A673 (cell line): ENCODE measurements around the gene CHD5. TPM values are rescaled to one million over a fixed set of nuclear protein-coding genes. Genes with fewer than 3 reads are reported as not detected.

Experiments
- BruUV-seq: library from RNA; stranded (reverse); fragments of 400-500 nt; replicated peaks from 2 replicates; lab custom pipeline; 2021; lab: Mats Ljungman, UMichigan
- CTCF ChIA-PET: fragments of 300-600 bp; sonication (Branson Sonifier 250); formaldehyde crosslinking; loops from one replicate; lab custom pipeline; 2022; ENCODE audit warnings: antibody characterized with exemption; lab: Charles Lee
- POLR2A ChIA-PET: fragments of 300-600 bp; sonication (Branson Sonifier 250); formaldehyde crosslinking; loops from one replicate; lab custom pipeline; 2022; ENCODE audit warnings: antibody characterized with exemption; ENCODE audit not compliant: low non-redundant PET; lab: Charles Lee
- DNase-seq: peaks from one replicate; pipeline ENCODE4 v3.0.0-alpha.2; 2015; ENCODE audit warnings: low spot score
- H3K27ac ChIP-seq: fragments of 200-600 bp; sonication (generic); 2 replicates; pipeline ENCODE4 v1.5.1; 2016; ENCODE audit warnings: mixed run types, low read depth, mild to moderate bottlenecking, mixed read lengths, antibody characterized with exemption, low read length; ENCODE audit not compliant: poor library complexity, severe bottlenecking
- H3K27me3 ChIP-seq: fragments of 200-600 bp; sonication (generic); replicated peaks from 2 replicates; pipeline ENCODE4 v1.6.1; 2017; ENCODE audit warnings: mixed run types, low read depth, mild to moderate bottlenecking, mixed read lengths, antibody characterized with exemption, low read length; ENCODE audit not compliant: insufficient read depth, poor library complexity
- H3K36me3 ChIP-seq: fragments of 200-600 bp; sonication (generic); 2 replicates; pipeline ENCODE4 v1.6.1; 2016; ENCODE audit warnings: mixed run types, mild to moderate bottlenecking, mixed read lengths, antibody characterized with exemption, low read length; ENCODE audit not compliant: insufficient read depth, poor library complexity, severe bottlenecking
- H3K4me1 ChIP-seq: fragments of 200-600 bp; sonication (generic); 2 replicates; pipeline ENCODE4 v1.6.1; 2017; ENCODE audit warnings: mixed run types, mild to moderate bottlenecking, mixed read lengths, antibody characterized with exemption, low read length; ENCODE audit not compliant: insufficient read depth, poor library complexity, severe bottlenecking
- H3K4me3 ChIP-seq: fragments of 200-600 bp; sonication (generic); 2 replicates; pipeline ENCODE4 v1.5.1; 2016; ENCODE audit warnings: low read depth, mixed run types, mild to moderate bottlenecking, mixed read lengths, low read length; ENCODE audit not compliant: poor library complexity, severe bottlenecking
- H3K9me3 ChIP-seq: fragments of 200-600 bp; sonication (generic); 2 replicates; pipeline ENCODE4 v1.6.1; 2016; ENCODE audit warnings: mixed run types, low read depth, mild to moderate bottlenecking, mixed read lengths, antibody characterized with exemption, low read length; ENCODE audit not compliant: poor library complexity, severe bottlenecking
- EZH2 ChIP-seq: fragments of 200-600 bp; sonication (generic); IDR thresholded peaks from 2 replicates; pipeline ENCODE4 v1.6.1; 2017; ENCODE audit warnings: borderline replicate concordance, low read depth, mild to moderate bottlenecking, mixed read lengths, antibody characterized with exemption, low read length; ENCODE audit not compliant: poor library complexity, severe bottlenecking
- intact Hi-C: fragments of 100-400 bp; cut with micrococcal nuclease; formaldehyde crosslinking; loops from one replicate; pipeline ENCODE4 v1.10.0; 2022; ENCODE audit not compliant: unreplicated experiment
- total RNA-seq: library from RNA; stranded (reverse); gene quantifications from 2 replicates; pipeline ENCODE4 v1.2.3, GENCODE V29; 2021
- TF ChIP-seq, protein P1 (sequence below): fragments of 300-800, 200-600 bp; sonication (generic); conservative IDR thresholded peaks from 2 replicates; pipeline ENCODE4 v1.5.1; 2017; ENCODE audit warnings: low read depth, mild to moderate bottlenecking, antibody characterized with exemption, low read length, moderate library complexity, mixed read lengths

Gene CHD5
- total RNA-seq, 1 experiment from 2014 or later, result 0.58 TPM

DNA sequence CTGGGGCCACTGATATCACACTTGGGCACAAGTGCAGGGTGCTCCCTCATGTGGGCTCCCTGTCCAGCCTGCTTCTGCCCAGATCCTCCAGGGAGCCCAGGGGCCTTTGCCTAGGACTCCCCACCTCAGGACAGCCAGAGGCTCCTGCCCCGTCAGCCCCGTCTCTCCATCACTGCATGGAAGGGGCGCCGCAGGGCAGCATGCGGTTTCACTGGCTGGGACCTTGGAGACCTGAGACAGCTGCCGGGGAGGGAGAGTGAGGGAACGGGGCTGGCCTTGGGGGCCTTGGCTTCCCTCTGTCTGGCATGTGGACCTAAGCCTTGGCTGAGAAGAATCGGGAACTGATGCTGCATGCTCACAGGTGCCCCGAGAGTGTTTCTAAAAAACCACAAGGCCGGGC lies 87.9 kb downstream of the CHD5 start:
- ChIA-PET POLR2A (no interaction called here), CTCF (no interaction called here)
- BruUV-seq, result no TSS peak
- Histone ChIP-seq H3K4me1 (no peaks in the 10 kb centered on the region), H3K4me3 (no peak overlapping the region), H3K9me3 (no peaks in the 10 kb centered on the region), H3K27ac (no peak overlapping the region), H3K36me3 (no peaks in the 10 kb centered on the region), H3K27me3 (no peaks in the 10 kb centered on the region)
- DNase-seq, result no peak
- no peak for TF ChIP-seq EZH2
- TF ChIP-seq, protein P1, sequence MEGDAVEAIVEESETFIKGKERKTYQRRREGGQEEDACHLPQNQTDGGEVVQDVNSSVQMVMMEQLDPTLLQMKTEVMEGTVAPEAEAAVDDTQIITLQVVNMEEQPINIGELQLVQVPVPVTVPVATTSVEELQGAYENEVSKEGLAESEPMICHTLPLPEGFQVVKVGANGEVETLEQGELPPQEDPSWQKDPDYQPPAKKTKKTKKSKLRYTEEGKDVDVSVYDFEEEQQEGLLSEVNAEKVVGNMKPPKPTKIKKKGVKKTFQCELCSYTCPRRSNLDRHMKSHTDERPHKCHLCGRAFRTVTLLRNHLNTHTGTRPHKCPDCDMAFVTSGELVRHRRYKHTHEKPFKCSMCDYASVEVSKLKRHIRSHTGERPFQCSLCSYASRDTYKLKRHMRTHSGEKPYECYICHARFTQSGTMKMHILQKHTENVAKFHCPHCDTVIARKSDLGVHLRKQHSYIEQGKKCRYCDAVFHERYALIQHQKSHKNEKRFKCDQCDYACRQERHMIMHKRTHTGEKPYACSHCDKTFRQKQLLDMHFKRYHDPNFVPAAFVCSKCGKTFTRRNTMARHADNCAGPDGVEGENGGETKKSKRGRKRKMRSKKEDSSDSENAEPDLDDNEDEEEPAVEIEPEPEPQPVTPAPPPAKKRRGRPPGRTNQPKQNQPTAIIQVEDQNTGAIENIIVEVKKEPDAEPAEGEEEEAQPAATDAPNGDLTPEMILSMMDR, result no peak
- intact Hi-C loops, result no loop called here

DNA sequence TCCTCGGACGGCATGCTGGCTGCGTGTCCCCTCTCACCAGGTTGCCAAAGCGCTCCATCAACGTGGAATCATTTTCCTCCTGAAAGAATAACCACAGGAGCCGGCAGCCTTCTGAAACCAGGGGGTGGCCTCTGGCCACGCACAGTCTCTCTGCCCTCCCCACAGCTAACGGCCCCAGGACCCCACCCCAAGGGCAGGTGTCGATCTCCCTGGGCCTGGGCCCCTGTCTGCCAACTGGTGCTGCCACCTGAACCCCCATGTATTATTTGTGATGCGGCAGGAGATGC lies 88.4 kb downstream of the CHD5 start:
- BruUV-seq, result no TSS peak
- DNase-seq, result no peak
- H3K36me3 ChIP-seq, result no peaks in the 10 kb centered on the region
- intact Hi-C loops, result no loop called here
- no peak overlapping the region for H3K27ac ChIP-seq
- H3K9me3 ChIP-seq, result no peaks in the 10 kb centered on the region
- H3K4me1 ChIP-seq, result no peaks in the 10 kb centered on the region
- H3K27me3 ChIP-seq, result no peaks in the 10 kb centered on the region
- CTCF ChIA-PET, result no interaction called here
- TF ChIP-seq, protein P1, result no peak
- no peak for TF ChIP-seq EZH2
- POLR2A ChIA-PET, result no interaction called here
- no peak overlapping the region for H3K4me3 ChIP-seq

GRCh38 chr1:6090996-6091822 lies 88.9 kb downstream of the CHD5 start:
- no peak for TF ChIP-seq EZH2
- Histone ChIP-seq H3K4me1 (no peaks in the 10 kb centered on the region), H3K27ac (no peak overlapping the region), H3K36me3 (no peaks in the 10 kb centered on the region), H3K9me3 (no peaks in the 10 kb centered on the region), H3K4me3 (no peak overlapping the region), H3K27me3 (no peaks in the 10 kb centered on the region)
- no peak for DNase-seq
- CTCF ChIA-PET, result no interaction called here
- POLR2A ChIA-PET, result no interaction called here
- intact Hi-C loops, result no loop called here
- no TSS peak for BruUV-seq

DNA sequence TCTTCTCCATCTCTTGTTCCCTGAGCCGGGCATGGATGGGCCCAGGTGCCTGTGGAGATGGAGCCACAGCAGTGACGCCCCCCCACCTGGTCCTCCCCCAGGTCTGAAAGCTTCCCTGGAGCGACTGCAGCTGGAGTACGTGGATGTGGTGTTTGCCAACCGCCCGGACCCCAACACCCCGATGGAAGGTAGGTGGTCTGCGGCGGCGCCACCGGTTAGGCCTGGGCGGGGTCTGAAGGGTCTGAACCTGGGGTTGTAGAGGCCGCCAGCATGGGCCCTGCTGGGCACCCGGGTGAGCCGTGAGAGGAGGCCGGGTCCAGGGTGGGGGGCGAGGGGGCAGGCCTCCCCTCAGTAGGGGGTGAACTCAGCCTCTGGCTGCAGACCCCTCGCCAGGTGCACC lies 89.8 kb downstream of the CHD5 start:
- Histone ChIP-seq H3K4me3 (no peak overlapping the region), H3K9me3 (no peaks in the 10 kb centered on the region), H3K27ac (no peak overlapping the region), H3K36me3 (no peaks in the 10 kb centered on the region), H3K27me3 (no peaks in the 10 kb centered on the region), H3K4me1 (no peaks in the 10 kb centered on the region)
- ChIA-PET POLR2A (no interaction called here), CTCF (no interaction called here)
- intact Hi-C loops, result no loop called here
- no peak for DNase-seq
- TF ChIP-seq EZH2, result no peak
- TF ChIP-seq, protein P1, result no peak
- BruUV-seq, result no TSS peak
